Suppressor macrophage treated with lipopolysaccharide for 1 hour (primary cell): ENCODE data around the gene ADAMTSL4.
"Not testable (repeated sequence)": the region's sequence is repeated elsewhere in the genome, so short reads cannot be mapped to it uniquely, and the experiment has no call there.

Experiments used
- DNase-seq, 3 donors: peaks; one replicate each; pipeline ENCODE4 v3.0.0-alpha.2; 2020 to 2022

ADAMTSL4 gene

DNA sequence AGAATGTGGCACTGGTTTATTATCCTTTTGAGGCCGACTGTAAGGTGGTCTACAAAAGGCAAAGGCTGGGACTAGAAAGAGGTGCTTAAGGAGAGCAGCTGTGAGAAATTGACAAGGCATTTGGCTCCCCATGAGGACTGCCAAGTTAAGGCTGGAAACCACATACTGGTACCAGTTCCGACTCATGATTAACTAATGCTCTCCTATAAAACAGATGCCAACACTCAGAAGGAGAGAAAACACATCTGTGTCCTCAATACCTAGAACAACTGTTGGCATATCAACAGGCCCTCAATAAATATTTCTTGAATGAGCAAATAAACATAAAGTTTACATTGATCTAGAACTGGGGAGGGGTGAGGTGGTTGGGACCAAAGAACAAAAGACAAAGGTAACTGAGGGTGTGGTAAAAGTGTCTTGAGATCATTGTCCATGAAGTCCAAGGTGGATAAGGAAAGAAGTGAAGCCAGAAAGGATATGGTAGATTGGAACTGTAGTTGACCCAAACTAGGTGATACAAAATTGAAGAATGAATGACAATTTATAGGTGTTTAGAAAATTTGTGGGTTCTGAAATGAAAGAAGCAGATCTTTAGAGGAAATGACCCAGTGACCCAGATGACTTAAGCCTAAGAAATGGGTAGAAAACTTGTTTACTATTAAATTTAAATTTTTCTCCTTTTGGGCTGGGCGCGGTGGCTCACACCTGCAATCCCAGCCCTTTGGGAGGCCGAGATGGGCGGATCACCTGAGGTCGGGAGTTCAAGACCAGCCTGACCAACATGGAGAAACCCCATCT lies 47.1 kb downstream of the ADAMTSL4 start:
- DNase-seq, result no peak

DNA sequence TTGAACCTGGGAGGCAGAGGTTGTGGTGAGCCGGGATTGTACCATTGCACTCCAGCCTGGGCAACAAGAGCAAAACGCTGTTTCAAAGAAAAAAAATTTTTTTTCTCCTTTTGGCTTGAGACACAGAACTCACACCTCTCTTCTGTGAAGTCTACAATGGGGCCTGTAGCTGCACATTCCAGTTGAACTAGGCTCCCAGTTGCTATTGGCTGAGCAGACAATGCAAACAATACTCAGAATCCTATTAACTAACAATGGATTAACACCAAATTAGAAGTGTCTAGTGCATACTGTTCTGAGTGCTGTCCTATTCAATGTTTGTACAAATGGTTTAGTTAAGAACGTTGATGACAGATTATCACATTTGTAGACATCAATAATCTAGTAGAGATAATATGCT lies 47.8 kb downstream of the ADAMTSL4 start:
- no peak for DNase-seq

DNA sequence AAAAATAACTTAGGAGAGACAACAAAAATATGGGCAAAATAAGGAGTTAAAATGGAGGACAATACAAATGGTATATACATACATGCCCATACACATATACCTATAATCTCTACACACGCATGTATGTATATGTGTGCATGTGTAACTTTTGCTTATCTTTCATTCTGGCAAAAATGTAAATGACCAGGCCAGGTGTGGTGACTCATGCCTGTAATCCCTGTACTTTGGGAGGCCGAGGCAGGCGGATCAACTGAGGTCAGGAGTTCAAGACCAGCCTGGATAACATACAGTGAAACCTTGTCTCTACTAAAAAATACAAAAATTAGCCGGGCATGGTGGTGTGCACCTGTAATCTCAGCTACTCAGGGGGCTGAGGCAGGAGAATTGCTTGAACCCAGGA lies 49.1 kb downstream of the ADAMTSL4 start:
- DNase-seq, result not testable (repeated sequence)

DNA sequence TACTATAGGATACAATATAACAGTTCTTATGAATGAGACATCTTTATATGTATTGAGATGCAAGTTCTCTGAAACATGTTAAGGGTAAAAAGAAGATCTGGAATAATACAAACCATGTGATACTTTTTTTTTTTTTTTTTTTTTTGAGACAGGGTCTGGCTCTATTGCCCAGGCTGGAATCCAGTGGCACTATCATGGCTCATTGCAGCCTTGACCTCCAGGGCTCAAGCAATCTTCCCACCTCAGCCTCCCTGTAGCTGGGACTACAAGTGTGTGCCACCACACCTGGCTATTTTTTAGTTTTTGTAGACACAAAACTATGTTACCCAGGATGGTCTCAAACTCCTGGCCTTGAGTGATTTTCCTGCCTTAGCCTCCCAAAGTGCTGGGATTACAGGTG lies 52.3 kb downstream of the ADAMTSL4 start:
- no peak for DNase-seq

DNA sequence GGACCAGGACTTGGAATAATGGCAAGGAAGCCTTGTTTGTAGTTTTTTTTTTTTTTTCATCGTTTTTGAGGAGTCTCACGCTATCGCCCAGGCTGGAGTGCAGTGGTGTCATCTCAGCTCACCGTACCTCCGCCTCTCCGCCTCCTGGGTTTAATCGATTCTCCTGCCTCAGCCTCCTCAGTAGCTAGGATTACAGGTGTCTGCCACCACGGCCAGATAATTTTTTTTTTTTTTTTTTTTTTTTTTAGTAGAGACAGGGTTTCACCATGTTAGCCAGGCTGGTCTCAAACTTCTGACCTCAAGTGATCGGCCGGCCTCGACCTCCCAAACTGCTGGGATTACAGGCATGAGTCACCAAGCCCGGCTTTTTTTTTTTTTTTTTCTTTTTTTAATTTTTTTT lies 53.2 kb downstream of the ADAMTSL4 start:
- not testable (repeated sequence) for DNase-seq

DNA sequence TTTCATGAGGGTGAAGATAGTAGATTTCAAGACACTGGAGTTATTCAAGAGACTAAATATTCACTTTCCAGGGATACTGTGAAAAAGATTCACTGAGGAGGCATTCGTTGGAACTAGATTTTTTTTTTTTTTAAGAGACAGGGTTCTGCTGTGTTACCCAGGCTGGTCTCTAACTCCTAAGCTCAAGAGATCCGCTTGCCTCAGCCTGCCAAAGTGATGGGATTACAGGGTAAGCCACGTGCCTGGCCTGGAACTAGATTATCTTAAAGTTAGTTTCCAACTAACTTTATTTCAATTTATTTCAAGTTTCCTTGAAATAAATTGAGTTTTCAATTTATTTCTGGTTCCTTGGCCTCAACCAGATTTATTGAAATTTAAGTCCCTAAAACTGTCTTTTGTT lies 54.5 kb downstream of the ADAMTSL4 start:
- DNase-seq, result no peak

DNA sequence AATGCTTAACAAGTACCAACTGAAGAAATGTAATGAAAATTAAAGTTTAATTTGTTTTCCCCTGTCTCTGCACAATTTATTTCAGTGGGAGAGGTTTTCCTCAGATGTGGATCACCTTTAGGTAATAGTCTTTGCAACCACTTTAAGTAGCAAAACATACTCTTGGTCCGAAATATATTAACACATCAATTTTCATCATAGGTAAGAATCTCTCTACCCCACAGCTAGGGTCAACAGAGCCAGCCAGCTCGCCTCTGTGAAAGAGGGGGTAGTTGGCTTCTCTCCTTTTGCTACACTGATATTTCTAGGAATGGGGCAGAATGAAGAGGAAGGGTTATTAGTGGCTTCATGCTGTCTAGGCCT lies 55.0 kb downstream of the ADAMTSL4 start:
- DNase-seq, result no peak

DNA sequence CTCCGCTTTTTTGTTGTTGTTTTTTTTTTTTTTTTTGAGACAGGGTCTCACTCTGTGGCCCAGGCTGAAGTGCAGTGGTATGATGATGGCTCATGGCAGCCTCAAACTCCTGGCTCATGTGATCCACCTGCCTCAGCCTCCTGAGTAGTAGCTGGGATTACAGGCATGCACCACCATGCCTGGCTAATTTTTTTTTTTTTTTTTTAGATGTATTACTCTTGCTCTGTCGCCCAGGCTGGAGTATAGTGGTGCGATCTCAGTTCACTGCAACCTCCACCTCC lies 56.2 kb downstream of the ADAMTSL4 start:
- not testable (repeated sequence) for DNase-seq

DNA sequence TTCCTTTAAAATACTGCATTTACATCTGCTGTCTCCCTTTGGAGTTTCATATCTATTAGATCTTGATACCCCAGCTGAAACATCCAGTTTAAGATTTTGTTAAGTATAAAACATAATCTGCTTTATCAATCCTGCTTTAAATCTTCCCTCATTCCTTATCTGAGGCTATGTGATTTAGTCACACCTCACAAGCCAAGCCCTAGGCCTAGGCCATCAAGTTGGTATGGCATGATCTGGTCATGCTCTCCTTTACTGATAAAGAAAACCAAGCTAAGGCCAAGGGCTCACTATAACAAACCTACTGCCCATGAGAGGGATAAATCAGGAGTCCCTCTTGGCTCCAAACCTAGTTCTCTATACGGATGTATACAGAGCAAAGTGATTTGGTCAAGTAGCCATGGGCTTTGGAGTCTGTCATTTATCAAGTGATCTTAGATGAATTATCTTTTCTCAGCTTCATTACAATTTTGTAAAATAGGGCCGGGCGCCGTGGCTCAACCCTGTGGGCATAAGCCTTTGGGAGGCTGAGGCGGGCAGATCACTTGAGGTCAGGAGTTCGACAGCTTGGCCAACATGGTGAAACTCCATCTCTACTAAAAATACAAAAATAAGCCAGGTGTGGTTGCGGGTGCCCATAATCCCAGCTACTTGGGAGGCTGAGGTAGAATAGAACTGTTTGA lies 57.4 kb downstream of the ADAMTSL4 start:
- no peak for DNase-seq

DNA sequence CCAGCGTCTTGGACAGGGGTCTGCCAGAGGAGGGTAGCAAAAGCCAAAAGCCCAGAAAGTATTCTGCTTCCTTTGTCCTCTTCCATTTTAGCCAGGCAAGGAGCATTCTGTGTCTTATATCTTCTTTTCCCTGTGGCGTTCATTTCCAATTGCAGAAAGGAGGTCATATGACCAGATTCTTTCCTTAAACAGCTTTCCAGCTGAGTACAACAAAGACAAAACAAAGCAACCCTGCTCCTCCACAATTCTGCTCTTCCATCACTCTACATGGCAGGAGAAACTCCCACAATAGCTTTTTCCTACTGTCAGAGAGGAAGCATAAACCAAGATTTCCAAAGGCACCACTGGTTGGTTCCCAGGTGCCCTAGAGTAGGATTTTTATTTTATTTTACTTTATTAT lies 60.5 kb downstream of the ADAMTSL4 start:
- no peak for DNase-seq
